T-helper 2 cell treated with Interferon-gamma antibody and Interleukin-4, amounts not matched to agents 100 ng/mL and 5 ng/mL, for 36 hours (primary cell): ENCODE measurements around the gene CDC20. TPM values are rescaled to one million over a fixed set of nuclear protein-coding genes. Genes with fewer than 3 reads are reported as not detected.
"Not testable (repeated sequence)": the region's sequence is repeated elsewhere in the genome, so short reads cannot be mapped to it uniquely, and the experiment has no call there.

Experiments used
- intact Hi-C: fragments of 100-400 bp; cut with micrococcal nuclease; formaldehyde crosslinking; loops from one replicate; pipeline ENCODE4 v1.15.1; 2023
- total RNA-seq: library from RNA; stranded (reverse); gene quantifications from 2 replicates; pipeline ENCODE4 v1.2.3, GENCODE V29; 2022

Gene CDC20
- total RNA-seq, 1 donor from 2014 or later: 166 TPM

DNA sequence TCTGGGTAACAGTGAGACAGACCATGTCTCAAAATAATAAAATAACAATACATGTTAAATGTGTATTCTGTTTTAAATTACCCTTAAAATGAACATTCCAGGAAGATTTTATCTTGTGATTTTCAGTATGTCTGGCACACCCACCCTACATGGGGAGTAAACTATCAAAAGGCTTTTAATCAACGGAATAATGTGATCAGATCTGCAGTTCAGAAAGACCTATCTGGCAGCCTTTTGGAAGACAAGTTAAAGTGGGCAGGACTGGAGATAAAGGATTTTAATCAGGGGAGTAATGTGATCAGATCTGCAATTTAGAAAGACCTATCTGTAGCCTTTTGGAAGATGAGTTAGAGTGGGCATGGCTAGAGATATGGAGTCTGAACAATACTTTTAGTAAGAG is 20.7 kb downstream of the CDC20 start:
- intact Hi-C loops: no loop called here

DNA sequence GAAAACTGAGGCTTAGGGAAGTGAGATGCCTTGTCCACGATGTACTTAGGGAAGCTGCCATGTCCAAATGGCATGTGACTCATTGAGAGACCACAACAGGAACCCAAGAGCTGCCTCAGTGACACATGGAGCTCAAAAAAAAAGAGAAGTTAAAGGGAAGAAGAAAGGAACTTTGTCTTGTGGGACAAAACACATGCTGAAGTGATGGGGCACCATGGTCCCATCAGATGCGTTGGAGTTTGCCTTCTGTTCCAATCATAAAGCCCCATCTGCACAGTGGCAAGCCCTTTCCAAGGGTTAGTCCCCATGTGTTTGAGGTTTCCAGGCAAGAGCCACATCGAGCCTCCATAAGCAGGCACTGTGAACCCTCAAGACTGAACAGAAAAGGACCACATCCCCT is 22.8 kb downstream of the CDC20 start:
- intact Hi-C loops: no loop called here

DNA sequence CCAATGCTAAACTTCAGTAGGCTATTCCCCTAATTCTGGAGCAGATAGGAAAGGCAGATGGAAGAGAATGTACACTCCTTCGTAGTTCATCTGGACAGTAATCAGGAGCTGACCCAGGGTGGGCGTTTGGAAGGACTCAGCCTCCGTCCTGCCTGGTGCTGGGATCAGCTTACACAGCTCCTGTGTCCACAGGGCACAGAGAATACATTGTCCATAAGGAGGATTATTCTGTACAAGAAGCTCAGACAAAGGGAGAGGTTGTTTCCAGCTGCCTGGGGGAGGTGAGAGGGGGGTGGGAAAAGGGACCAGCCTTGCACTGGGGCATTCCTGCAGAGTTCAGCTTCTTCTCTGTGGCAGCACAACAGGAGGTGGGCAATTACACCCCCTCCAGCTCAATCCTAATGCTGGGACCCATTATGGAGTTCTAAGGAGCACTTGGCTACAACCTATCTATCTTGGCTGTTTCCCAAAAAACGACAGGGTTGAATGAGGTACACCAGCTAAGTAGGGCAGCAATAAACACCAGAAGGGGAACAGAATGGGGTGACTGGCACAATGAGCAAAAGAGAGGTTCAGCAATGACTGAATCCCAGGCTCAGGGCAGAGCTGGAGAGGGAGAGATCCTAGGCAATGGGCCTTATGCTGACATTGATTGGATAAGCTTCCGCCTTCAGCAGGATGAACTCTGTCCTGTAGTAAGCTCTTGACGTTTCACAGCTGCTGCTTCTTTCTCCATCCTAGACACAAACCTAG is 23.4 kb downstream of the CDC20 start:
- intact Hi-C loops: no loop called here

DNA sequence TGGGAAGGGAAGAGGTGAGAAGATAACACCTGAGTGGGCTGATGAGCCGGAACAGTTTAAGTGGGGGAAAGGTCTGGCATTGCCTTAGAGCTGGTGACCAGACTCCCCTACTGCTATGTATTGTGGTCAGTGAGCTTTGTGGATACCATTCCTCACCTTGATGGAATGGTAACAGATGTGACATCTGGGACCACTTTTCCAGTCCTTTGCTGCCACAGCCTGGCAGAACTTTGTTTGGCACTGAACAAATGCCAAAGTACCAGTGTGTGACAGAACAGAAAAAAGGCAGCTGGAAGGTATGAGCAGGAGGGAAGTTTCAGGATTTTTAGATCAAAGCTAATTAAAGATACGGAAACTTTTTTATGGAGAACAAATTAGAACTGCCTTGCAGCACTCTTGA is 24.7 kb downstream of the CDC20 start:
- intact Hi-C loops: no loop called here

DNA sequence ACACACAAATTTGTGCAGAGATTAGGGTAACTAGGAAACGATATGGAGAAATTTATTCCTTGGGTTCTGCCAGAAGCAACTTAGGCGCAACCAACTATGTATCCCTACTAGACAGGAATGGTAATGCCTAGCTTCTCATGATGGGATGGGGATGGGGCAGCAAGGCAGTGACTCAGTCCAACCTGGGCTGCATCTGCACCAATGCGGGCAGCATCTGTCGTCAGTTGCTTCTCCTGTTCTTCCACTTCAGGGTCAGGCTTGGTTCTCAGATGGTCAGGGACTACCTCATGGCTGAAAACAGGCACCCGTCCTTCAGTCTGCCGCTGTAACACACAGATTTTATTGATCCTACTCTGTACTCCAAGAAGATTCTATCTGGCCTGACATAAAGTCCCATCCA is 27.9 kb downstream of the CDC20 start:
- intact Hi-C loops: no loop called here

DNA sequence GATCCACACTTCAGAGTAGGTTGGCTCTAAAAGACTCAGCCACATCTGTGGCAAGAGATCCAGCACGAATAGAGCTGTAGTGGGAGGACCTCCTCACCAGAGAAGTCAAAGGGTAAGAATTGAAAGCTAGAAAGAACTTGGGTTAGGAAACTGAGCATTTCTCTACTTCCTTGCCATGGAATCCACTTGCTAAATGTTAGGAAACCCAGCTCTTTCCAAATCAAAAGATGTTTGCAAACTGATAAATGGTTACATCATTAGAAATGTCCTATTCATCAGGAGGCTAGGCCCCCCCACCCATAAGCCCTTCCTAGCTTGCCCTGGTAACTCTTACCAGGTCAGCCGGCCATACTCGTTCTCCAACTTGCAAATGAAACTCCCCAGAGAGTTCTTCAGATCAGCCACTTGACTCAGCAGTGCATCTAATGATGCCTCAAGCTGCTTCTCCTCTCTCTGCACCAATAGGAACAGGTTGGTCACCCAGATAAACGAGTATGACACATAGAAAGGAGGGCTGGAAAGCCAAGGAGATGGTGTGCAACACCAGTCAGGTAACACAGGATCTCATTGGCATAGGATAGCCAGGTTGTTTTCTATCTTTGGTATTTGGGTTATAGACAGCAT is 29.3 kb downstream of the CDC20 start:
- intact Hi-C loops: loop anchor here (2.0 kb wide), 1 partner anchor 29 kb away; the partner anchor contains the start of gene CDC20

DNA sequence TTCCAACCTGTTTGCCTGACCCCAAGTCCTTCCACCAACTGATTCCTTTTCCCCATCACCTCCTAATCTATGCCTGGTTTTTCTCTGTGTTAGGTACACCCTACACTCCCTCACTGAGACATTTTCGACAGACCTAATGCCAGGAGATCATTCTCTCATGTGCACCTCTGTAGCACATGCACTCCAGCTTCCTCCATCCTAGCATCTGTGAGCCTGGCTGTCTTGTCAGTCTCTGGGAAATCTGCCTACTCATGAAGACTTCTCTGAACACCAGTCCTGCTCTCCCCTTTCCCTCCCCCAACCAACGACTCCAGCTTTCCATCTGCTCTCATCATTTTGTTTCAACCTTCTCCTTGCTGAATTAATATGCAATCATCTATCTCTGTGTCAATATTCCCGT is 29.8 kb downstream of the CDC20 start:
- intact Hi-C loops: loop anchor here (1.0 to 2.0 kb wide), 2 partner anchors 20 to 30 kb away; partner anchors contain the start of genes CDC20 and ELOVL1

DNA sequence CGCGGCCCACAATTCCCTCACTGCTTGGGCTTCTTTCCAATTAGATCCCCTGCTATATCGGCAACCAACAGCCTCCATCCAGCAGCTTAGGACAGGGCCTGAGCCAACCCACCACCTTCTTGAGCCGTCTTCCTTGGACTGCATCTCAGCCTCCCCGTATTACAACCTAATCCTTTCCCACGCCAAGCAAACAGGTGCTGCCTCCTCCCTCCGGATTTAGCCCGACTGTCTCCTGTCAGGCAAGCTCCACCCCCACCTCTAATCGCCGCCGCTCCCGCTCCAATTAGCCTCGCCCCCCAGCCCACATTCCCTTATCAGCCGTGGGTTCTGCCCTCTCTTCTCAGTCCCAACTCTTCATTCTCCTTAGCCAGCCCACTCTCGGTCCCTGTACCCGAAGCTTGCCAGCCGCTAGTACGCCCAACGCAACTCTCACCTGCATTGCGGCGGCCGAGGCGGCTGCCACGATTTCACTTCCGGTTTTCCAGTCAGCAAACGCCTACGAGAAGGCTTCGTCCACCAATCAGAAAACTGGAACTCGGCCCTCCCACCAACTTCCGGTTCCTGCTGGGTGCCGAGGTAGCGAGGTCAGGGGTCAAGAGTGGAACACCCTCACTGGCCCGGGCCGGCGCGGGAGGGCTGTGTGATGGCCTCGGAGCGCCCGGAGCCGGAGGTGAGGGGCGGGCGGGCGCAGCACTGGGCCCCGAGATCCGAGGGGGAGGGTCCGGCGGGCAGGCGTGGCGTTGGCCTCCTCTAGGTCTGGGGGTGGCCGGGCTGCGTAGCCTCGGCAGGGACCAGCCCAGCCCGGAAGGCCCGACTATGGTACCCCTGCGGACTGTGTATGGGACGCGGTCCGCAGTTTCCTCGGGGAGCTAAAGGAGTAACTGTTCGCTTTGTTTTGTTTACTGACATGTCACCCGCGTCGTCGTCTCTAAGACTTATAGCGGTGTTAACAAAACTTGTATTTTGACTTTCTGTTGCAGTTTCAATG is 30.8 kb downstream of the CDC20 start, which contains the start of the genes MED8 and SZT2:
MED8 (minus strand) TSS at position 475 of the 988 bp plus-strand sequence; CDS start at position 439, 36 bp downstream.
SZT2 (plus strand) TSS at position 574 of the 988 bp plus-strand sequence; CDS start at position 644, 70 bp downstream.
- intact Hi-C loops: loop anchor here (1.0 to 2.0 kb wide), 3 partner anchors 21 to 217 kb away; partner anchors contain the start of genes CDC20, CFAP57, EBNA1BP2 and ELOVL1

DNA sequence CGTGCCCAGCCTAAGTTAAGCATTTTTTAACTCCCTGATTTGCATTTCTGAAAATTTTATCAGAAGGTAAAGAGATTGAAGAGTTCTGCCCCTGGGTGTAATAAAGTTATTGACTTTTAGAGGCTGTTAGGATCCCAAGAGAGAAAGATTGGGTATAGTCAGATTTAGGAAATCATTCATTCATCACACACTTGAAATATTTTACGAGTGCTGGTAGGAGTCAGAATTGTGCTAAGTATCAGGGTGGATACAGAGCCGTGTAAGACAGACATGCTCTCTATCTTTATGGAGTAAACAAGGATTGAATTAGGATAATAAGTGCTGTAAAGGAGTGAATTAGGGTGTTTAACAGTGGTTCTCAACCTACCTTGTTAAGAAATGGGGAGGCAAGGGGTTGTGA is 33.9 kb downstream of the CDC20 start:
- intact Hi-C loops: no loop called here

DNA sequence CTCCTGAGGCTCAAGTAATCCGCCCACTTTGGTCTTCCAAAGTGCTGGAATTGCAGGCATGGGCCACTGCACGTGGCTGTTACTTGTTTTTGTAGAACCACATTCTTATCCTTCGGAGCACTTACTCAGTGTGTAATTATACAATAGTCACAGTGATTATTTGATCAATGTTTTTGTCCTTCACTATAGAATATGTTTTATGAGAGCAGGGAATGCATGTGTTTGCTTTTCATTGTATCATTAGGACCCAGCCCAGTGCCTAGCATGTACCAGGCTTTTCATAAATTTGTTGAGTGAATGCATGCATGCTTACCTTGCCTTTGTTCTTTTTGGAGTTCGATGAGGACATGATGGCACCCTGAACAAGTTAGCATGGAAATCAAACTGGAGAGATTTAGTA is 36.7 kb downstream of the CDC20 start:
- intact Hi-C loops: no loop called here

DNA sequence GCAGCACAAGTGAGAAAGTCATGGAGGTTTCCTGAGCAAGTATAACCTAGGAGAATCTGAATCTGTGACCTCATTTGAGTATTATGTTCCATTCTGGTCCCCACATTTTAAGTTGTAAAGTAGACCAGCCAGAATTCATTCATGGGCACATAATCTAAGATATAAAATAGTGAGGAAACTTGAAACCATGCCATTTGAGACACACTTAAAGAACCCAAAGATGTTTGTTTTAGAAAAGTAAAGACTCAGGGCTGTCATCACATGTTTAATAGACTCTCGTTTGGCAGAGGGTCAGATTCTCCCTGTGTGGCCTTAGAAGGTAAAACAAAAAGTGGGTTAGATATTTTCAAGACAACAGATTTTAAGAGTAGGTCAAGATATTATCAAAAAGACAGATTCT is 37.3 kb downstream of the CDC20 start:
- intact Hi-C loops: no loop called here

DNA sequence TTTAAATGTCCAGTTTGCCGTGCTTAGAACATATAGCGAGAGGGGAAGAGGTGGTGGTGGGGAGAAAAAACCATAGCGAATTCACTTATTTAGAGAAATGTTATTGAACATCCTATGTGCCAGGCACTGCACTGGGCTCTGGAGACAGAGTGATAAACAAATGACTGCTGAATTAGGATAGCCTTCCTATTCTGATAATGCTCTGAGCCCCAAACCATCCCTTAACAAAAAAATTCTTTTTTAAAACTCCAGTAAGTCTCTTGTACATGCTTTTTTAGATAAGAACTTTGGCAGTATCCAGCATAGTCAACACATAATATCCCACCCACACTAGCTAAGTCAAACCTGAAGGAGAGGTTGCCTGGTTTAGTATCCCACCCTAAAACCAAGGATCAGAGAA is 39.4 kb downstream of the CDC20 start:
- intact Hi-C loops: no loop called here

DNA sequence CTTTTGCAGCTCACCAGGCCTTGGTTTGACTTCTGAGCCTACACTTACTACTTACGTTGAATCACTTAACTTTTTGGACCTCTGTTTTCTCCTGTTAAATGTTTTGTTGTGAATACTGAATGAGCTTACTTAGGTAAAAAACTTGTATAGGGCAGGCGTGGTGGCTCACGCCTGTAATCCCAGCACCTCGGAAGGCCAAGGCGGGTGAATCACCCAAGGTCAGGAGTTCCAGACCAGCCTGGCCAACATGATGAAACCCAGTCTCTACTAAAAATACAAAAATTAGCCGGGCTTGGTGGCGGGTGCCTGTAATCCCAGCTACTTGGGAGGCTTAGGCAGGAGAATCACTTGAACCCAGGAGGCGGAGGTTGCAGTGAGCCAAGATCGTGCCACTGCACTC is 41.7 kb downstream of the CDC20 start:
- intact Hi-C loops: not testable (repeated sequence)

DNA sequence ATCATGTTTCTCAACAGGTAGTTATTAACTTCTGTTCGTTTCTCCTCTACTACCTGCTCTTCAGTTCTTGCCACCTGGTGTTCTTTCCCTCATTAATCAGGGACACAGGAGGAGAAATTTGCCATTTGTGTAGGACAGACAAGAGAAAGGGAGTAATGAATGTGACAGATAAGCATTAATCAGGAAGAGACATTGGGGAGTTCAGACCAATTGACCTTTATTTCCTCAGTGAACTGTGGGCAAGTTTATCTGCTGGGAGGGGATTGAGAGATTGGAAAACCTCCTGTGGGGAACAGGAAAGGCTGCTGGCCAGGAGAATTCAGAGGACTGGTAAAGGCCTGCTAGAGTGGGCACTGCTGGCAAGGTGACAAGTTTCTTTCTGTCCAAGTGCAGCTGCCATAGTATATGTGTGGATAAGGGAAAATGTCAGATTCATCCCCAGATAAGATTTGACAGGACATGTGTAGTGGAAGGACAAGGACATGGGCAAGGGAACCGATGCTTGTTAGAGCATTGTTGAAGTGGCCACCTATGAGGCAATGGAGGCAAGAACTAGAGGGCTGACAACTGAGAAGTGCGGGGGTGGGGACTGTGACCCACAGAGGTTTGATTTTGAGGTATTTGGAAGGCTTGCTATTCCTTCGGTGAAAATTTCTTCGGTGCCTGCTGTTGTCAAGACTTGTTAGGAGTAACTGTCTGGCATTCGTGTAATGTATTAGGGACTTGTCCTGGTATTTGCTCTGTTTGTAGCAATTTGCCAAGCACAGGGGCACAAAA is 43.5 kb downstream of the CDC20 start:
- intact Hi-C loops: no loop called here

DNA sequence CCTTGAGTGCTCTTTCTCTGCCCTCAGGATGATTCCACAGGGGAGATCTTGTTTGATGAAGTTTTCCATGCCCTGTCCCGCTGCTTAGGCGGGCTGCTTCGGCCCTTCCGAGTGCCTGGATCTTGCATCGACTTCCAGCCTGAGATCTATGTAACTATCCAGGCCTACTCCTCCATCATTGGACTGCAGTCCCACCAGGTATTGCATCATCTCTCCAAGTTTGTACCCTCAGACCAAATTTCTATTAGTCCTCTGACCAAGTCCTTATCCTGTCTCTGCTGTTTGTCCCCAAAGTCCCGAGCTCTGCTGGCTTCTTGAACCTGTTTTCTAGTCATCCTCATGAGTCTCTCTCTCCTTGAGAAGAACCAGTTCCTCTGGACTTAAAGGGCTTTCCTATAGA is 45.6 kb downstream of the CDC20 start:
- intact Hi-C loops: no loop called here

DNA sequence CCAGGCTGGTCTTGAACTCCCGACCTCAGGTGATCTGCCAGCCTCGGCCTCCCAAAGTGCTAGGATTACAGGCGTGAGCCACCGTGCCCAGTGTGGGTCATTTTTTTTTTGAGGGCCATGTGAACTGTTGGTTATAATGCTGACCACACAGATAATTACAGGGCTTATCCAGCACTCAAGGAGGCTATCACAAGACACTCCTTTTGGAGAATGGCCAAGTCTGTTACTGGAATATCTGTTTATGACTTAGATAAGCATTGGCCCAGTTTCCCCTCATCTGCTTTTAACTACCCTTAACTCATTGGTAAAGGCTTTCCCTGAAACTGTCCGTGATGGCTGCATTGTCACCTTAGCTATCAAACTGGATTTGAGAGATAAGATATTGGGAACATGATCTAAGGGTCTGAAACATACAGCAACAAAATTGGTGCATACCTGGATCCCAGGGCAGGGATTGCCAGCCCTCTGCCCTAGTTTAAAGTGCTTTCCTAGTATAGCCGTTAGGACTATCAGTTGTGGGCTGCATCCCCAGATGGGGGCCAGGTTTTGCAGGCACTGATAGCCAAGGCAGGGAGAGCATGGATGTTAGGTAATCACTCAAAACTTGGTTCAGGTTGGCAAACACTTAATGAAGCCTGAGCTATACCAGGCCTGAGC is 46.6 kb downstream of the CDC20 start:
- intact Hi-C loops: no loop called here

DNA sequence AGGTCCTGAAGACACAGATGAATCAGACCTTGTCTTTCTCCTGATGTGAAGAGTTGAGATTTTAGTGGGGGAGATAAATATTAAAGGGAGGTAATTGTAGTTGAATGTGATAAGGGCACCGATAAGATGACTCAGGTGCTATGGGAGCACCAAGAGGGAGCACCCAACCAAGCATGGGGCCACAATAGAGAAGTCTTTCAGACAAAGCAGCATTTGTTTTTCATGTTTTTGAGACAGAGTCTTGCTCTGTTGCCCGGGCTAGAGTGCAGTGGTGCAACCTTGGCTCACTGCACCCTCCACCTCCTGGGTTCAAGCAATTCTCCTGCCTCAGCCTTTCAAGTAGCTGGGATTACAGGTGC is 47.1 kb downstream of the CDC20 start:
- intact Hi-C loops: no loop called here

DNA sequence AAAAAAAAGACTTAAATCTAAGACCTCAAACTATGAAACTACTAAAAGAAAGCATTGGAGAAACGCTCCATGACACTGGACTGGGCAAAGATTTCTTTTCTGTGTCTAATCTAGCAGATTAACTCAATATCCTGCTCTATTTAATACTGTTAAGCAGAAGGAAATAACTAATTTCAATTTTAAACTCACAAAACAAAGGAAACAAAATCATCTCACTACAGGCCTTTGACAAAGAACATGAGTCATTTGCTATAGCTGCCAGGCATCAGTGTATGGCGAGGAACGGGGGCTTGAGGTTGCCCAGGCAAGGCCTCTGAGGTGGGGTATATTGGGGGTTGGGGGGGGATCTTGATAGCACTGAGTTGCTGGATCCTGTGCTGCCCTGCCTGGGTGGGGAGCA is 51.8 kb downstream of the CDC20 start:
- intact Hi-C loops: no loop called here
